T-helper 1 cell (primary cell): Measurements from ENCODE around the gene CRHBP.
"Not testable (repeated sequence)": the region's sequence is repeated elsewhere in the genome, so short reads cannot be mapped to it uniquely, and the experiment has no call there.

Source experiments
- DNase-seq, 5 donors: peaks; one replicate each; pipeline ENCODE4 v3.0.0-alpha.2; 2012 to 2020
- total RNA-seq, 4 donors: gene quantifications; one replicate each; lab custom pipeline; 2026; lab: John Stamatoyannopoulos, UW

CRHBP gene, protein sequence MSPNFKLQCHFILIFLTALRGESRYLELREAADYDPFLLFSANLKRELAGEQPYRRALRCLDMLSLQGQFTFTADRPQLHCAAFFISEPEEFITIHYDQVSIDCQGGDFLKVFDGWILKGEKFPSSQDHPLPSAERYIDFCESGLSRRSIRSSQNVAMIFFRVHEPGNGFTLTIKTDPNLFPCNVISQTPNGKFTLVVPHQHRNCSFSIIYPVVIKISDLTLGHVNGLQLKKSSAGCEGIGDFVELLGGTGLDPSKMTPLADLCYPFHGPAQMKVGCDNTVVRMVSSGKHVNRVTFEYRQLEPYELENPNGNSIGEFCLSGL
- 0 to 0.27 (median 0) reads per million in 4 donors for total RNA-seq

DNA sequence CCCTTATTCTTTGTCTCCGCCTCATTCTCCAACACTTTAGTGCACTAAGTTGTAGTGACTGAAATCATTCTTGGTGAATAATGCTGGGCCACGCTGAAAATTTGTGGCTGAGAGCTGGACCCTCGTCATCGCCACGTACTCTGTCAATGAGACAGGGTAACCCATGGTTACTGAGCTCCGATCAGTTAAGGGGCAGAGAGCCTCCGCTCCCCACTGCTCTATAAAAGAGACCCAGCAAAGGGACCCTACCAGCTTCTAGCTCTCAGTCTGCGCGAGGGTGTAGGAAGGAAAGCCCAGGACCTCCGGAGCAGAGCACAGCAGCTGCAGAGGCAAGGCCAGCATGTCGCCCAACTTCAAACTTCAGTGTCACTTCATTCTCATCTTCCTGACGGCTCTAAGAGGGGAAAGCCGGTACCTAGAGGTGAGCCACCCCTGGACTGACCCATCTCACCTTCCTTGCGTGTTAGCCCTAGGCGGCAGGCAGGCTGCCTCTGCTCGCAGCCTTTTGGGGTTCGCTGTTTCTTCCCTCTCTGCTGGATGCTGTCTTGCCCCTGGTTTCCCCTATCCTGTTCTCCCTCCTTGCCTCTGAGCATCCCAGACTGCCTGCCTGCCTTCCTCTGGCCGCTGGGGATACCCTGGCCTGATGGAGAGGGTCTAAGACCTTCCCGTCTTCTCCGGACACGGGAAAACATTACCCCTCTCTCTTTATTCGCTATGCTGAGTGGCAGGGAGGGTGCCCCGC lies at the start of gene CRHBP:
TSS of gene CRHBP (plus strand) at position 251 of the 742 bp plus-strand sequence. CDS start at position 341, 90 bp downstream.
- DNase-seq = no peak

DNA sequence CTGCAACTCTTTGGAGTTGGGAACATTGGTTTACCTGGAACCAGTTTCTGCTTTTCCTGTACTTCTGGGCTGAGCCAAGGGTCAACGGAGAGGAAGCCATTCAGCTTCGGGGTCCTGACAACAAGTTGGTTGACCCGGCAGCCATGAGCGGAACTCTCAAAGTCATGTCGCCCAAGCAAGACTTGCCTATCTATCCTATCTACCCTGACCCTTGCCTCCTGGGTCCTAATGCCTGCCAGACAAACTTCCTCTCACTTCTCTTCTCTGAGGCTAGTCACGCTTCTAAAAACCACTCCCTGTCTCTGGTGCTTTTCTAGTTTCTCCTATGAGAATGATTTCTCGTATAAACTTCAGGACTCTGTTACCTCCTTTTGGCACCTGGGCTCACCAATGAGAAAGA lies 44.7 kb upstream of the CRHBP start:
- no peak for DNase-seq

DNA sequence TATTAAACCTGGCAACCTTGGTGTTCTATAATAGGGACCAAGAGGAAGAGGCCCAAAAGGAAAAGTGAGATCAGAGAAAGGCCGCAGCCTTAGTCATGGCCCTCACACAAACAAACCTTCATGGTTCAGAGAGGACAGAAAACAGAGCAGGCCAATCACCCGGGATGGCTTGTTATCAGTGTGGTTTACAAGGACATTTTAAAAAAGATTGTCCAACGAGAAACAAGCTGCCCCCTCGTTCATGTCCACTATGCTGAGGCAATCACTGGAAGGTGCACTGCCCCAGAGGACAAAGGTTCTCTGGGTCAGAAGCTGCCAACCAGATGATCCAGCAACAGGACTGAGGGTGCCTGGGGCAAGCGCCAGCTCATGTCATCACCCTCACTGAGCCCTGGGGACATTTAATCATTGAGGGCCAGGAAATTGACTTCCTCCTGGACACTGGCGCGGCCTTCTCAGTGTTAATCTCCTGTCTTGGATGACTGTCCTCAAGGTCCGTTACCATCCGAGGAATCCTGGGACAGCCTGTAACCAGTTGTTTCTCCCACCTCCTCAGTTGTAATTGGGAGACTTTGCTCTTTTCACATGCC lies 42.4 kb upstream of the CRHBP start:
- not testable (repeated sequence) for DNase-seq

DNA sequence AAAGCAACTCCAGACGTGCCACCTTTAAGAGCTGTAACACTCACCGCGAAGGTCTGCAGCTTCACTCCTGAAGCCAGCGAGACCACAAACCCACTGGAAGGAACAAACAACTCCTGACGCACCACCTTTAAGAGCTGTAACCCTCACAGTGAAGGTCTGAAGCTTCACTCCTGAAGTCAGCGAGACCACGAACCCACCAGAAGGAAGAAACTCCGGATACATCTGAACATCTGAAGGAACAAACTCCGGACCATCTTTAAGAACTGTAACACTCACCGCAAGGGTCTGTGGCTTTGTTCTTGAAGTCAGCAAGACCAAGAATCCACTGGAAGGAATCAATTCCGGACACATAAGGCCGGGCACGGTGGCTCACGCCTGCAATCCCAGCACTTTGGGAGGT lies 38.2 kb upstream of the CRHBP start:
- DNase-seq = not testable (repeated sequence)

DNA sequence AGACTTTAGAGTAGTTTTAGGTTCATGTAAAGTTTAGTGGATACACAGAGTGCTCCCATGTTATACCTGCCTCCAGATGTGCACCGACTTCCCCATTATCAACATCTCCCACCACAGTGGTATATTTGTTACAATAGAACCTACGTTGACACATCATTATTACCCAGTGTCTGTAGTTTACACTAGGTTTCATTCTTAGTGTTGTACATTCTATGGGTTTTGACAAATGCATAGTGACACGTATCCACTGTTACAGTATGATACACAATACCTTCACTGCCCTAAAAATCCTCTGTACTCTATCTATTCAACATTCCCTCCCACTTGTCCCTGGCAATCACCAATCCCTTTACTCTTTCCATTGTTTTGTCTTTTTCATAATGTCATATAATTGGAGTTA lies 34.3 kb upstream of the CRHBP start:
- DNase-seq = no peak

DNA sequence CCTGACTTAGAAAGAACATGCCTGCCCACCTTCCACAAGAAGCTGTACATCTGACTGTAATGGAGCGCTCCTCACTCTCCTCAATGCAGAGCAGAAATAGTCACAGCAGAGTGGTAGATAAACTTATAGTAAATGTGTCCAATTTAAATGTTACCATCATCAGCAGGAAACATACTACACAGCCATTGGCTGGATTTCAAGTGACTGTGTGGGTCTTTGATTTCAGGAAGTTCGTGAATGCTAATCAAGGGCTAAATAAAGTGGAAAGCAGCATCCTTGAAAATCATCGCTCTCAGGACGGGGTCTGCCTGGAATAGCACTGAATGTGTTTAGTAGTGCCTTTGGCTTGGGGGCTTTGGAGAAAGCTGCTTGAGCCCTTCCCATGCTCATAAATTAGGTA lies 32.4 kb upstream of the CRHBP start:
- DNase-seq = no peak

DNA sequence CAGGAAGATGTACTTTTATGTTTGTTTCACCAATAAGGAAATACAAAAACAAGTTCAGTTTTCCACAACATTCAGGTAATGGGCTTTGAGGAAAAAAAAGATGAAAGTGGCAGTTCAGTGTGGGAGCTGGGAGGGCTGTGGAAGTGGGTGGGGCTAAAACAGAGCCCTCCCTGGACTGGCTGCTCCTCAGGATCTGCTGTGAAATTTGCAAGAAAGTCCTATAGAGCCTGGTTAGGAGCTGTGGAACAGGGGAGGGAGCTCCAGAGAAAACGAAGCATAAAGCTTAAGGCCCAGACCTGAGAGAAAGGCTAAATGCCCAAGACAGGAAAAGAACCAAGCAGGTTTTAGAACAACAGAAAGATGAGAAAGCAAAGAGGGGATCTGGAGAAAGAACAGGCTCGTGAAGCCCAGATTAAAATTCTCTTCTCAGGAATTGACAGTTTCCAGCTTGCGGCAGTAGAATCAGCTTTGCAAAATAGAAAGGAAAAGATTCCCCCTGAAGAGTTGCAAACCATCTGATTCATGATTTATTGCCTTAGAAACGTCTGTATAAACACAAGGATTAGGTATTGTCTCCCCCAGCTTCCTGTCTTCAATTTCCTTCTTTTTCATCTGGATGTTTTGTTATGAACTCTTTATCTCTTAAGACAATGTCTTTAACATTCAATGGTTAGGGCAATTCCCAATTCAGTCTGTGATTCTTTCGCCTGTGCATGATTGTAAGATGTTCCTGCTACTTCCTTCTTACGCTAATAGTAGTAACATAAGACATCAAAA lies 26.3 kb upstream of the CRHBP start:
- DNase-seq = no peak

DNA sequence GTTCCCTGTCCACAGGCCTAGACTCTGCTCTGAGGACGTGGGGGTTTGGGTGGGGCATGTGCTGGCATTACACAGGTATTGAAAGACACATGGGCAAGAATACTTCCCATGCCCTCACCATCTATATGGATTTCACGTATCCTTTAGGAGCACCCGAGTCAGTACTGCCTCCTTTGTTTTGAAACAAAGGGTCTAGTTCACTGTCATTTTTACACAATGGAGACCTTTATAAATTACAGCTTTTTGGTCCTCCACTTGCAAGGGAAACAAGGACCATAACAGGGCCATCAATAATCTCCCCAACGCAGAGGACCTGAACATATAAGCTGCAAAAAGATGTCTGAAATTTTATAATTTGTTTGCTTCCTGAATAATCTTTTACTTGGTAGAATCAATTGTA lies 24.9 kb upstream of the CRHBP start:
- DNase-seq = no peak

DNA sequence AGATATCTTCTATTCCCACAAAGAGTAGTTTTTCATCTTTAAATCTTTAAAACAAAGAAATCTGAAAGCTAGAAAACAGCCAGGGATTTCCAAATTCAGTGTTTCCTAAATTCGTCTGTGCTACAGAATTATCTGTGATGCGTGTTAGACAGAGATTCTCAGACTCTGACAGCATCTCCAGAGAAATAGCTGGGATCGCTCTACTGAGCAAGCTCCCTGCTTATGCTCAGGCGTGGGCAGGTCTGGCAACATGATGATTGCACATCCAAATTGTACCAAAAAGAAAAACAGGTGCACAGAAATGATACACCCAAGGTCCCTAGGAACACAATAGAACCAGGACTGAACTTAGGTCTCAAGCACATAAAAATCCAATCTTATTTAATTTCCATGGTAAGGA lies 22.8 kb upstream of the CRHBP start:
- no peak for DNase-seq

DNA sequence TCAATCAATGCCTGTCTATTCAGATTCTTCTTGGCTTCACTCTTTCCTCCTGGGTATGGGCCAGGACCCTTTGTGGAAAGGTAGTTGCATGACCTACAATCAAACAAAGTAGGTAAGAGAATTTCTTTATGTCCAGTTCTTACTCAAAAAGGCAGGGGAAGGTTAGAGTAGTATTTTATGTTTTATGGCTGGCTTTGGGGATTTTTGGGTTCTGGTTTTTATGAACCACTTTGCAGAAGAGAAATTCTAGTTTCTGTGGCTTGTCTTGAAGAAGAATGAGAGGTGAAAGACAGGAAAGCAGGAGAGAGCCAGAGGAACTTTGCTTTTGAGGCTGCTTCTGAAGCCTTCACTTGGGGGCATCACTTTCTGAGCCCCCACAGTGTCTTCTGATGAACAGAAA lies 14.7 kb upstream of the CRHBP start:
- no peak for DNase-seq

DNA sequence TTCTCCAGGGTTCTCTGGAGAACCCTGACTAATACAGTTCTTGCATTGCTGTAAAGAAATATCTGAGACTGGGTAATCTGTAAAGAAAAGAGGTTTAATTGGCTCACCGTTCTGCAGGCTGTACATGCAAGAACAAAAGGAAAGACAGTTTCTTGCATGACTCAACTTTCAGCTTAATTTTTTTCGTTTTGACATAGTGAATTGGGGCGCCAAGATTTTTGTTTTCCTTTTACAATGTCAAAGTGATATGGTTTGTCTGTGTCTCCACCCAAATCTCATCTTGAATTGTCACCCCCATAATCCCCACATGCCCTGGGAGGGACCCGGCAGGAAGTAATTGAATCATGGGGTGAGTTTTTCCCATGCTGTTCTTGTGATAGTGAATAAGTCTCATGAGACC lies 11.8 kb upstream of the CRHBP start:
- DNase-seq = no peak

DNA sequence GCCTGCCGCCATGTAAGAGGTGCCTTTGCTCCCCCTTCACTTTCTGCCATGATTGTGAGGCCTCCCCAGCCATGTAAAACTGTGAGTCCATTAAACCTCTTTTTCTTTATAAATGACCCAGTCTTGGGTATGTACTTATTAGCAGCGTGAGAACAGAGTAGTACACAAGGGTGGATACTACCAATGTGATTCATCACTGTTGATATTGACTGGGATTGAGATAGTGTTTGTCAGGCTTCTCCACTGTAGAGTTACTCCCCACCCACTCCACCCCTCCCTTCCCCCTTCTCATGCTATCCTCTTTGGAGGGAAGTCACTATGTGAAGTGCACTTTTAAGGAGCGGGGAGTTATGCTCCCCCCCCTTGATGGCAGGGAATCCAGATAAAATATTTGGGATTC lies 11.4 kb upstream of the CRHBP start:
- no peak for DNase-seq

DNA sequence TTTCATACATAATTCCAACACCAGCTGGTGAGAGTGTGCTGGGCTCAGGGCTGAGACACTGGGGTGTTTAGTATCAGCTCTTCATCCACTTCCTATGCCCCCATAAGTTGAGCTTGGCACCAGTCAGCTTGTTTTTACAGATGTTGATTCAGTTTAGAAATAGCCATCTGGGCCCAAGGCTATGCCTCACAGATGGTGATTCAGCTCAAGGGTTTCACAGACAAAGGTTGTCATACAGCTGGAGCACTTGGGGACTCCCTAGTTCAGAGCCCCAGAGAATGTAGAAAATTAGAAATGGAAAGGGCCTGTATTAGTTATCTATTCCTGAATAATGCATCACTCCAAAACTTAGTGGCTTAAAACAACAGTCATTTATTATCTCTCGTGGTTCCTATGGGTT lies 10.3 kb upstream of the CRHBP start:
- DNase-seq = no peak

DNA sequence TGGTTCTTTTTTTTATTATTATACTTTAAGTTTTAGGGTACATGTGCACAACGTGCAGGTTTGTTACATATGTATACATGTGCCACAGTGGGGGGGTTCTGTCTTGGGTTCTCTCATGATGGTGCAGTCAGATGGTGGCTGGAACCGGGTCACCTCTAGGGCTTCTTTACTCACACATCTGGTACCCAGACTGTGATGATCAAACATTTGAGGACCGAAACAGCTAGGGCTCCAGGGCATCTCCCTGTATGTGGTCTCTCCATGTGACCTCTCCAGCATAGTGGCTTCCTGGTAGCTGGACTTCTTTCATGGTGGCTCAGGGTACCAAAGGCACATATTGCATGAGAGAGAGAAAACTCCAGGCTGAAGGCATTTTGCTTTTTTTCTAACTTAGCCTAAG lies 9.8 kb upstream of the CRHBP start:
- DNase-seq = no peak

DNA sequence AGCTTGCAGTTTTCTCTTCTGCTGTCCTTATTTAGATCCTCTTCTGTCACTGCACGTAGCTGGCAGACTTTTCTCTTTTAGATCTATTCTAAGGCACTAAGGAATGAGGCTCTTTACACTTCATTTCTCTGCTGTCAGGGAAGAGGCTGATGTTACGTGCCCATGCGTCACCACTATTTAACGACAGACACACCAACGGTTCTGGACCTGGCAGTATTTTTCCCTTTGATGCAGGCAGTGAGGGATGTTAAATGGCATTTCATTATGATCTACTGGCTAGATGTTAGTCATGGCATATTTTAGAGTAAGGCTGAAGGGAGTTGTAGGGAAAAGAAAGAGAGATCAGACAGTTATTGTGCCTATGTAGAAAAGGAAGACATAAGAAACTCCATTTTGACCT lies 8.2 kb upstream of the CRHBP start:
- DNase-seq = no peak

DNA sequence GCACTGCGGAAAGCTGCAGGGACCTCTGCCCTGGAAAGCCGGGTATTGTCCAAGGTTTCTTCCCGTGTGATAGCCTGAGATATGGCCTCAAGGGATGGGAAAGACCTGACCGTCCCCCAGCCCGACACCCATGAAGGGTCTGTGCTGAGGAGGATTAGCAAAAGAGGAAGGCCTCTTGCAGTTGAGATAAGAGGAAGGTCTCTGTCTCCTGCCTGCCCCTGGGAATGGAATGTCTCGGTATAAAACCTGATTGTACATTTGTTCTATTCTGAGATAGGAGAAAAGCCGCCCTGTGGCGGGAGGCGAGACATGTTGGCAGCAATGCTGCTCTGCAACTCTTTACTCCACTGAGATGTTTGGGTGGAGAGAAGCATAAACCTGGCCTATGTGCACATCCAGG lies 7.6 kb upstream of the CRHBP start:
- DNase-seq = not testable (repeated sequence)

DNA sequence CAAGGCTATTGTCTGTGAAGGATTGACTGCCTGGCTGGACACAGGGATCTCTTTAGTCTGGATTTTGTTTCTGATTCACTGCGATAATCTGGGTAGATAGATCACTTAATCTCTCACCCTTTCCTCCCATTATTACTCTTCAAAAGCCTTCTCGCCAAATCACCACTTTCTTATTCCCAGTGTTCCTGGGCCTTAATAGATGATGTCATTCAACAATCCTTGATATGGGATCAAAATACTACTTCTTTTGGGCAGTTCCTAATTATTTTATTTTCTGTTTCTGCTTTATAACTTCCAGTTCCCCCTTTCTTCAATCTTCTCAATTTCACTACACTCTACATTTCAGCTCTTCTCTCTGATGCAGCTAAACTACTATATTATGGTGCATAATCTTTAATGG lies 6.8 kb upstream of the CRHBP start:
- no peak for DNase-seq

DNA sequence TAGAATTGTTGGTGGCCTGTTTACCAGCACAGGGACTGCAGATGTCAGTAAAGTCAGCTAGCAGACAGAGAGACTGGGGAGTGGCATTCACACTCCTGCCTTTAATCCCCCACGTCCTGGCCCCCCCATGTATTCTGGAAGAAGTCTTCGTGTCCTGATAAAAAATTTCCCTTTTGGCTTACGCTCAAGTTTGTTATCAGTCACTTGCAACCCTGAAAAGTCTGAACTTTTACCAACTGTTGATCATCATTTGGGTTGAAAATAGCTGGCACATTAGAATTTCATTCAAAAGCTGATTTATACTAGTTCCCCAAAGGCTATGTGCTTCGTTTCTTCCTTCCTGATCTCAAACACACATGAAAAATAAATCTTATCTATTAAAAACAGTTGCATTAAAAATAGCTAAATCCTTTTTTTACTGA lies 5.8 kb upstream of the CRHBP start:
- DNase-seq = no peak

DNA sequence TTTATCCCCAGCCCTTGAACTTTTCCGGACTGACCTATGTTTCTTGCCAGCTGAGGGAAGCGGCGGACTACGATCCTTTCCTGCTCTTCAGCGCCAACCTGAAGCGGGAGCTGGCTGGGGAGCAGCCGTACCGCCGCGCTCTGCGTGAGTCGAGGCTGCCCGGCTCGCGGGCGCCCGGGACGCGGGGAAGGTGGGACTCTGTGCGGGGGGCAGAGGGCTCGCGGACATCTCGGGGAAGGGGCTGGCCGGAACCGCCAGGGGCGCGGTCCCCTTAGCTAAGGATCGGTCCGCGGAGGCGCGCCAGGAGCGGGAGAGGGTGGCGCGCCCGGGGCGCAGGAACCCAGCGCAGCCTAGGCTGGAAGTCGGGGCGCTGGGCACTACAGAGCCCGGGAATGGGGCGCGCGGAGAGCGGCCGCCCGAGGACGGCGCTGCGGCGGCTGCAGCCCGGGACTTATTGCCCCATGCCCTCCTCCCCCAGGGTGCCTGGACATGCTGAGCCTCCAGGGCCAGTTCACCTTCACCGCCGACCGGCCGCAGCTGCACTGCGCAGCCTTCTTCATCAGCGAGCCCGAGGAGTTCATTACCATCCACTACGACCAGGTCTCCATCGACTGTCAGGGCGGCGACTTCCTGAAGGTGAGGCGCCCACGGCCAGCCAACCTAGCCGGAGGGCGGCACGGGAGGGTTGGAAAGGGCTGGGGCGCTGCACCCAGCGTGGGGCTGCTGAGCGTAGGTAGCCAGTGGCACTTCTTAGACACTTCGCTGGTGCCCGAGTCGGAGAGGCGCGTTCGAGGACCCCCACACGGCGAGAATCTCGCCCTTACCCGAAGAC lies 922 bp downstream of the CRHBP start:
- DNase-seq = no peak

DNA sequence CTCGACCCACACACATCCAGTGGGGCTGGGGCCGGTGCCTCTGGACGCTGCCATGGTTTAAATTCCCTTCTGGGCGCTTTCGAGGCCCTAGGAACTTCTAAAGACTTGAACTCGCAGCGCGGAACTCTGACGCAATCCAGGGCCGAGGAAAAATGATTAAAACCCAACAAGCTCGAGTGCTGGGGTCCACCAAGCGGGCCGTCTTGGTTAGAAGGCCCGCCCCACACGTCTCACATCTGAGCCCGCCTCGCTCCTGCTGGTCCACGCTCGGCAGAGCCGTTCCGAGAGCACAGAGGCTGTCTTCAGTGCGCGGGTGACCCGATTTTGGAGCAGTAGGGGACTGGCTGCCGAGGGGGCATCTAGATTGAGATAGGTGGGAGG lies 1.5 kb downstream of the CRHBP start:
- no peak for DNase-seq

DNA sequence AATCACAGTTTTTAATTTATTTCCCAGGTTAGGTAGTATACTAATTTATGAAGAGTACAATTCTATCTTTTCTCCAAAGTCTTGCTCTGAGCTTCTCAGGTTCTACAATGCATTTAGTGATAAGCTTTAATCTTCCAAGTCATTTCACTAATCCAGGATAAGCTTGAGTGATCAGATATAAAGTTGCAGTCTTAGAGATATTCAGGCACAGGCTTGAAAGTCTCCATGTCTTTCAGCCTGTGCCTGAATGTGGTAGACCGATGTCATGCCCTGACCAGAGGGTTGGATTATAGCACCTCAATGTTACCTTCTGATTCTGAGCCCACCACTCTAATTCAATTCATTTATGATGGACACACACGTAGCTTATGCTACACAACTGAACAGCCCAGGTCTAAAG lies 3.2 kb downstream of the CRHBP start:
- no peak for DNase-seq
